MCF 10A (cell line): Measurements from ENCODE around the gene FRAT2. TPM values are rescaled to one million over a fixed set of nuclear protein-coding genes. Genes with fewer than 3 reads are reported as not detected.

Experiments
- total RNA-seq: library from RNA; stranded (reverse); gene quantifications from 2 replicates; pipeline ENCODE4 v1.2.3, GENCODE V29; 2022

The FRAT2 gene
- total RNA-seq, 1 experiment from 2014 or later, result 11.4 TPM

Other genes with a start within 250 kb of the FRAT2 start
- gene SLIT1, start 148.8 kb downstream of the FRAT2 start, total RNA-seq, result 0.02 TPM in 1 of 2 replicates, not detected in the other
- gene ARHGAP19, start 42.1 kb downstream of the FRAT2 start, total RNA-seq, result 10.6 and 11.7 TPM in 2 replicates
- 1.9 and 2.1 TPM in 2 replicates for gene FRAT1, start 15.5 kb downstream of the FRAT2 start, total RNA-seq
- gene RRP12, start 66.6 kb upstream of the FRAT2 start, total RNA-seq, result 66.1 and 86.7 TPM in 2 replicates
- gene PGAM1, start 91.5 kb upstream of the FRAT2 start, total RNA-seq, result 235 and 248 TPM in 2 replicates
- gene EXOSC1, start 111.3 kb upstream of the FRAT2 start, total RNA-seq, result 56.5 and 62.3 TPM in 2 replicates
- gene ZDHHC16, start 111.4 kb upstream of the FRAT2 start, total RNA-seq, result 44.9 and 48.0 TPM in 2 replicates
- 67.0 and 67.2 TPM in 2 replicates for gene MMS19, start 163.7 kb upstream of the FRAT2 start, total RNA-seq
- gene UBTD1, start 164.2 kb upstream of the FRAT2 start, total RNA-seq, result 7.2 and 7.8 TPM in 2 replicates
- 1.8 and 5.8 TPM in 2 replicates for gene ANKRD2, start 238.1 kb upstream of the FRAT2 start, total RNA-seq
- gene HOGA1, start 249.7 kb upstream of the FRAT2 start, total RNA-seq, result 0.88 and 1.7 TPM in 2 replicates